Upper lobe of left lung (tissue), 6 donors: ENCODE measurements around the gene MEX3D. TPM values are rescaled to one million over a fixed set of nuclear protein-coding genes. Genes with fewer than 3 reads are reported as not detected.
A peak's percentile ranks its signal among the peaks of the same experiment; 100 is the strongest.

Experiments used
- ATAC-seq, 2 donors: fragments of 200-7000 bp; cut with Tn5 transposase; one replicate each; pipeline ENCODE4 v1.9.1; 2022; ENCODE audit warnings: mild to moderate bottlenecking in 2 of 2, moderate library complexity in 2 of 2; ENCODE audit not compliant: low FRiP score in 2 of 2
- DNase-seq, 2 donors: peaks; one replicate each; pipeline ENCODE4 v3.0.0-alpha.2; 2019 to 2020
- H3K27ac ChIP-seq, 4 donors: fragments of 200-600 bp; sonication (generic); one replicate each; pipeline ENCODE4 v1.5.1; 2016 to 2019
- H3K27me3 ChIP-seq, 4 donors: fragments of 200-600 bp; sonication (generic); one replicate each; pipeline ENCODE4 v1.5.1; 2017 to 2019
- H3K36me3 ChIP-seq, 4 donors: fragments of 200-600 bp; sonication (generic); one replicate each; pipeline ENCODE4 v1.5.1; 2016 to 2019
- H3K4me1 ChIP-seq, 4 donors: fragments of 200-600 bp; sonication (generic); one replicate each; pipeline ENCODE4 v1.5.1; 2018 to 2019
- H3K4me3 ChIP-seq, 4 donors: fragments of 200-600 bp; sonication (generic); one replicate each; pipeline ENCODE4 v1.5.1; 2017 to 2019; ENCODE audit warnings: mild to moderate bottlenecking in 2 of 4, moderate library complexity in 1 of 4
- H3K9me3 ChIP-seq, 4 donors: fragments of 200-600 bp; sonication (generic); one replicate each; pipeline ENCODE4 v1.5.1; 2018 to 2019
- EP300 ChIP-seq, 4 donors: sonication (generic); formaldehyde crosslinking; IDR thresholded peaks; one replicate each; pipeline ENCODE4 v1.5.1; 2017; ENCODE audit warnings: antibody characterized with exemption in 4 of 4, control low read depth in 2 of 4
- POLR2A ChIP-seq, 4 donors: fragments of 450-650 bp; IDR thresholded peaks; one replicate each; pipeline ENCODE4 v1.5.1; 2016 to 2017; ENCODE audit warnings: antibody characterized with exemption in 4 of 4, mild to moderate bottlenecking in 2 of 4
- POLR2AphosphoS5 ChIP-seq, 2 donors: sonication (generic); formaldehyde crosslinking; IDR thresholded peaks; one replicate each; pipeline ENCODE4 v1.5.1; 2017; ENCODE audit warnings: antibody characterized with exemption in 2 of 2
- WGBS, 2 donors: methylation state at CpG; one replicate each; pipeline ENCODE4 v1.1.5; 2017 to 2018; 5-methylcytosine and 5-hydroxymethylcytosine counted together
- total RNA-seq, 6 donors: library from RNA; depleted of rRNA in 4 of 6; stranded (reverse); fragments of >200 nt in 4 of 6; gene quantifications; one replicate each; pipeline versions ENCODE4 v1.1.0 to v1.2.1, GENCODE V29; 2016 to 2021
- TF ChIP-seq, protein P1 (sequence below), 6 experiments: fragments of 450-650 bp in 4 of 6; fragments of 200-600 bp in 2 of 6; sonication (generic) in 2 of 6; IDR thresholded peaks; one replicate each; pipeline ENCODE4 v1.5.1; 2016 to 2019; ENCODE audit warnings: antibody characterized with exemption in 6 of 6
- donor health status: DM: no; HTN: no; CAD: no; lungs with moderate emphysema.
- donor health status: DM: no; HTN: yes; CAD: no; lungs with severe emphysema.

Gene MEX3D
- total RNA-seq, result 10 to 100 TPM; 18.0 to 43.7 (median 26.5) TPM

DNA sequence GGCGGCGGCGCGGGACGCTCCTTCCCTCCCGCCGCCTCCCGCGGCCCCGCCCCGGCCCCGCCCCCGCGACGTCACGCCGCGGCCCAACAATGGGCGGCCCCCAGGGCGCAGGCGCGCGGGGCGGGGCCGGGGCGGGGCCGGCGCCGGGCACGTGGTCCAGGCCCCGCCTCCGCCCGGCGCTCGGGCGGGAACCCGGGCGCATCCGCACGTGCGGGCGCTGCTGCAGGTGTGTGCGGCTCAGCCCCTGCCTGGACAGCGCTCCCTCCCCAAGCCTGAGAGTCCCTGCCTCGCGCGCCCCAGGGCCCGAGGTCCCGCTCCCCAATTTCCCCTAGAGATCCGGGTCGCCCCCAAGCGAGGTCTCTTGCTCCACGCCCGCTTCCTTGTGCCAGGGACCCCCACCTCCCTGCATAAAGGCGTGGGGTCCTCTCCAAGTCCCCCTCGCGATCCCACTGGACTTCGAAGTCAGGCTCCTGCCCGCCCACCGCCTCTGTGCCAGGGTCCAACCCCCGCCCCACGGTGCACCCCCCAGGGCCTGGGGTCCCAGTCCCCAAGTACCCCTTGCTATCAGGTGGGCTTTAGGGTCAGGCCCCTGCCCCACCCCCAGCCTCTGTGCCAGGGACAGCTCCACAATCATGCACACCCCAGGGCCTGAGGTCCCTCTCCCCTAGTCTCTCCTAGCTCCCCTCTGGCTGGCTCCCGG lies at the start of gene MEX3D:
MEX3D (minus strand) TSS at position 6 of the 700 bp plus-strand sequence. CDS start 267 bp downstream, outside the sequence.
- H3K9me3 ChIP-seq, result no peaks in the 10 kb centered on the region
- DNase-seq (peak; percentile 74 to 98), ATAC-seq (peak; percentile 20 to 87)
- H3K27ac ChIP-seq, result peak within 1 kb of the TSS; percentile 75 to 87 (median 84)
- H3K4me3 ChIP-seq, result peak within 1 kb of the TSS; percentile 63 to 86 (median 78)
- TF ChIP-seq, protein P1, sequence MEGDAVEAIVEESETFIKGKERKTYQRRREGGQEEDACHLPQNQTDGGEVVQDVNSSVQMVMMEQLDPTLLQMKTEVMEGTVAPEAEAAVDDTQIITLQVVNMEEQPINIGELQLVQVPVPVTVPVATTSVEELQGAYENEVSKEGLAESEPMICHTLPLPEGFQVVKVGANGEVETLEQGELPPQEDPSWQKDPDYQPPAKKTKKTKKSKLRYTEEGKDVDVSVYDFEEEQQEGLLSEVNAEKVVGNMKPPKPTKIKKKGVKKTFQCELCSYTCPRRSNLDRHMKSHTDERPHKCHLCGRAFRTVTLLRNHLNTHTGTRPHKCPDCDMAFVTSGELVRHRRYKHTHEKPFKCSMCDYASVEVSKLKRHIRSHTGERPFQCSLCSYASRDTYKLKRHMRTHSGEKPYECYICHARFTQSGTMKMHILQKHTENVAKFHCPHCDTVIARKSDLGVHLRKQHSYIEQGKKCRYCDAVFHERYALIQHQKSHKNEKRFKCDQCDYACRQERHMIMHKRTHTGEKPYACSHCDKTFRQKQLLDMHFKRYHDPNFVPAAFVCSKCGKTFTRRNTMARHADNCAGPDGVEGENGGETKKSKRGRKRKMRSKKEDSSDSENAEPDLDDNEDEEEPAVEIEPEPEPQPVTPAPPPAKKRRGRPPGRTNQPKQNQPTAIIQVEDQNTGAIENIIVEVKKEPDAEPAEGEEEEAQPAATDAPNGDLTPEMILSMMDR (IDR thresholded peaks at IDR 0.05), result no peak
- TF ChIP-seq EP300 (IDR thresholded peaks at IDR 0.05) (no peak), POLR2A (IDR thresholded peaks at IDR 0.05) (no peak), POLR2AphosphoS5 (IDR thresholded peaks at IDR 0.05) (no peak)
- H3K4me1 ChIP-seq, result peaks cover 11 to 27% (median 16%) of the 10 kb centered on the region in 4 donors
- H3K36me3 ChIP-seq, result no peaks in the 10 kb centered on the region
- 0 to 32% methylated on average over 1 to 12 of the region's 63 CpGs for WGBS, 2 donors
- peaks cover 0 to 10% (median 0%) of the 10 kb centered on the region in 4 donors for H3K27me3 ChIP-seq

DNA sequence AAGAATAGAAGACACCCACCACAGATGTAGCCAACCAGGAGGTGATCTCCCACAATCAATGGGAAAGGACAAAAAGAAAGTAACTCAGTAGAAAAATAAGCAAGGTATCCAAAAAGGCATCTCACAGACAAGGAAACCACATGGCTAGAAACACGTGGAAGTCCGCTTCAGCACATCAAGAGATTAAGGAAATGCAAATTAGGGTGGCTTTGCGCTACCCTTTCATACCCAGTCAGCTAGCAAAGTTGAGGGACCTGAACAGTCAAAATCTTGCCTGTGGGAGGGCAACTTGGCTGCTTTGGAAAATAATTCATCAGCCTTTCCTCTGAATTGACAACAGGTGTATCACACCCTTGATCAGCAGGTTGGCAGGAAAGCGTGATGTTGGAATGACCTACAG lies 48.8 kb upstream of the MEX3D start:
- DNase-seq, result no peak
- 67 to 72% methylated on average over 4 of the region's 4 CpGs for WGBS, 2 donors
- H3K9me3 ChIP-seq, result no peaks in the 10 kb centered on the region
- H3K27ac ChIP-seq, result no peak overlapping the region
- H3K4me1 ChIP-seq, result no peaks in the 10 kb centered on the region
- peaks cover 5 to 77% (median 68%) of the 10 kb centered on the region in 4 donors for H3K36me3 ChIP-seq
- ATAC-seq, result no peak
- no peaks in the 10 kb centered on the region for H3K27me3 ChIP-seq
- H3K4me3 ChIP-seq, result no peak overlapping the region
- TF ChIP-seq, protein P1 (IDR thresholded peaks at IDR 0.05), result no peak
- TF ChIP-seq POLR2AphosphoS5 (IDR thresholded peaks at IDR 0.05) (no peak), POLR2A (IDR thresholded peaks at IDR 0.05) (no peak), EP300 (IDR thresholded peaks at IDR 0.05) (no peak)

DNA sequence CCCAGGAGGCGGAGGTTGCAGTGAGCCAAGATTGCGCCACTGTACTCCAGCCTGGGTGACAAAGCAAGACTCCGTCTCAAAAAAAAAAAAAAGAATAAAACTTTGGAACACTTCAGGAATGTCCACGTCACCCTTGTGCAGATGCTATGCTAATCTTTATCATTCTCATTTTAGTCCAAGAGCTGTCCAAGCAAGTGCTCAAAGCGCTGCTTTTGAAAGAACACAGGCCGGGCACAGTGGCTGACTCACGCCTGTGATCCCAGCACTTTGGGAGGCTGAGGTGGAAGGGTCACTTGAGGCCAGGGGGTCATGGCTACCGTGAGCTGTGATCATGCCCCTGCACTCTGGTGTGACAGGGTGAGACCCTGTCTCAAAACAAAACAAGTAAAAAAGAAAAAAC lies 48.3 kb upstream of the MEX3D start:
- Histone ChIP-seq H3K36me3 (peaks cover 5 to 77% (median 67%) of the 10 kb centered on the region in 4 donors), H3K27me3 (no peaks in the 10 kb centered on the region), H3K9me3 (no peaks in the 10 kb centered on the region), H3K4me3 (no peak overlapping the region), H3K27ac (no peak overlapping the region), H3K4me1 (no peaks in the 10 kb centered on the region)
- DNase-seq (no peak), ATAC-seq (no peak)
- TF ChIP-seq POLR2A (IDR thresholded peaks at IDR 0.05) (no peak), EP300 (IDR thresholded peaks at IDR 0.05) (no peak), POLR2AphosphoS5 (IDR thresholded peaks at IDR 0.05) (no peak)
- TF ChIP-seq, protein P1 (IDR thresholded peaks at IDR 0.05), result no peak
- WGBS, 2 donors, result 92% methylated on average over 8 of the region's 8 CpGs

DNA sequence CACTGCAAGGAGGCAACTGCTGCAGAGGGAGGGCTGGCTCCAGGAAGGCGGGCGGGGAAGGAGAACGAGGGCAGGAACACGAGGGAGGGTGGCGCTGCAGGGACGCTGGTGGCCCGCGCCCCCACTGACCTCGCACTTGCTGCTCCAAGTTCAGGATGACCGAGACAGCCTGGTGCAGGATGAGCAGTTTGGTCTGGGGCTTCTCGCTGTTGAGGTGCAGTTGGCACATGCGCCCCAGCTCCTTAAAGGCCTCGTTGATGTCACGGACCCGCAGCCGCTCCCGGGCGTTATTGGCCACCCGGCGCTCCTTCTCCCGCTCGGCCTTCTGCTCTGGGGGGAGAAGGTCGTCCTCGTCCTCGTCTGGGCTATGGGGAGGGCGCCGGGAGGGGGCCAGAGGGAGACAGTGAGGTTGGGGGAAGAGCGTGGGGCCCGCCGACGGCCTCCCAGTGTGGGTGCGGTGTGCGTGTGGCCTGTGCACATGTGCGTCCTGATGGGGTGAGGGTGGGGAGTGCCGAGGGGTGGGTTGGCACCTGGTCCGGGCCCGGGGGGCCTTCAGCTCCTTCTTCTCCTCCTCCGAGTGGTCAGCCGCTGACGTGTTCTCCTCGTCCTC lies 47.1 kb upstream of the MEX3D start:
- Histone ChIP-seq H3K4me3 (no peak overlapping the region), H3K36me3 (peaks cover 8 to 74% (median 66%) of the 10 kb centered on the region in 4 donors), H3K27me3 (no peaks in the 10 kb centered on the region), H3K9me3 (no peaks in the 10 kb centered on the region), H3K4me1 (no peaks in the 10 kb centered on the region), H3K27ac (no peak overlapping the region)
- WGBS, 2 donors, result 92 to 96% methylated on average over 26 to 37 of the region's 41 CpGs
- no peak for ATAC-seq
- TF ChIP-seq EP300 (IDR thresholded peaks at IDR 0.05) (no peak), POLR2AphosphoS5 (IDR thresholded peaks at IDR 0.05) (no peak), POLR2A (IDR thresholded peaks at IDR 0.05) (no peak)
- TF ChIP-seq, protein P1 (IDR thresholded peaks at IDR 0.05), result no peak
- peak in 1 of 2 donors; percentile 77 for DNase-seq
